GM12872 (cell line): ENCODE measurements around the gene BMPR1A.

Experiments used
- TF ChIP-seq, protein P1 (sequence below): IDR thresholded peaks from 3 replicates; pipeline ENCODE4 v1.5.1; 2011; ENCODE audit warnings: low read depth, mild to moderate bottlenecking, low read length, moderate library complexity; ENCODE audit not compliant: insufficient read depth

The BMPR1A gene

GRCh38 chr10:86770412-86770960 lies 14.1 kb downstream of the BMPR1A start:
- TF ChIP-seq, protein P1, sequence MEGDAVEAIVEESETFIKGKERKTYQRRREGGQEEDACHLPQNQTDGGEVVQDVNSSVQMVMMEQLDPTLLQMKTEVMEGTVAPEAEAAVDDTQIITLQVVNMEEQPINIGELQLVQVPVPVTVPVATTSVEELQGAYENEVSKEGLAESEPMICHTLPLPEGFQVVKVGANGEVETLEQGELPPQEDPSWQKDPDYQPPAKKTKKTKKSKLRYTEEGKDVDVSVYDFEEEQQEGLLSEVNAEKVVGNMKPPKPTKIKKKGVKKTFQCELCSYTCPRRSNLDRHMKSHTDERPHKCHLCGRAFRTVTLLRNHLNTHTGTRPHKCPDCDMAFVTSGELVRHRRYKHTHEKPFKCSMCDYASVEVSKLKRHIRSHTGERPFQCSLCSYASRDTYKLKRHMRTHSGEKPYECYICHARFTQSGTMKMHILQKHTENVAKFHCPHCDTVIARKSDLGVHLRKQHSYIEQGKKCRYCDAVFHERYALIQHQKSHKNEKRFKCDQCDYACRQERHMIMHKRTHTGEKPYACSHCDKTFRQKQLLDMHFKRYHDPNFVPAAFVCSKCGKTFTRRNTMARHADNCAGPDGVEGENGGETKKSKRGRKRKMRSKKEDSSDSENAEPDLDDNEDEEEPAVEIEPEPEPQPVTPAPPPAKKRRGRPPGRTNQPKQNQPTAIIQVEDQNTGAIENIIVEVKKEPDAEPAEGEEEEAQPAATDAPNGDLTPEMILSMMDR: no peak

GRCh38 chr10:86773498-86773897 lies 17.1 kb downstream of the BMPR1A start:
- TF ChIP-seq, protein P1: no peak

DNA sequence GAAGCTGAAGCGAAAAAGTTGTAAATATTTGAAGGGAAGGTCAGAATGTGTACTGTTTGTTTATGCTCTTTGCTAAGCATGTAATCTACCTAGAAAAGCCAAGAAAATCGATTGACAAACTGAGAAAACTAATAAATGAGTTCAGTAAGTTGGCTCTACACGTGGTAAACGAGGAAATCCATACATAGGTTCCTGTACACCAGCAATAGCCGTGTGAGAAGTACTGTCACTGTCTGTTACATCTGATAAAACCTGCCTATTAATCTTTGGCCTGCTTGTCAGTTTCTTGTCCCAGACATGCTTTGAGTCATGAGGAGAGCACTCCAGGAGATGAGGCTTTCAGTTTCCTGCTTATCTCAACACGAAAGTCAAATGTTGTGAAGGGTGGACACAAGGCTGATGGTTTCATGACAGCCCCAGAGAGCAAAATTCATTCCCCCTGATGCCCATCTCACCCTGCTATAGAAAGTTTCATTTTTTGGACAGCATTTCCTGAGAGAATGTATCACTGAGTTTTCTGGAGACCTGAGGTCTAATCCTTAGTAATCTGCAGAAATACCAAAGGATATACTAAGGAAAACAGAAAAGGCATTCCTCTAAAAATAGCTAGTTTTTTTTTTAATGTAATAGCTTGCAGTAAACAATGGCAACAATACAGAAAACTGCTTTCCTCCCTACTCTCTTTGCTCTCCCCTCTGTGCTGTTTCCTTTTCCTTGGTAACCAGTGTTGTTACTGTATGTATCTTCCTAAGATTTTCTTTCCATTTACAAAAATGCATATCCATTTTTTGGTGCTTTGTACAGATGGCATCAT lies 18.8 kb downstream of the BMPR1A start:
- TF ChIP-seq, protein P1: no peak

- TF ChIP-seq, protein P1: no peak
Observed at GRCh38 chr10:86775870-86776180, 19.4 kb downstream of the BMPR1A start.

GRCh38 chr10:86779220-86780017 lies 23.0 kb downstream of the BMPR1A start:
- TF ChIP-seq, protein P1: no peak

GRCh38 chr10:86782701-86783418 lies 26.4 kb downstream of the BMPR1A start:
- TF ChIP-seq, protein P1: no peak

DNA sequence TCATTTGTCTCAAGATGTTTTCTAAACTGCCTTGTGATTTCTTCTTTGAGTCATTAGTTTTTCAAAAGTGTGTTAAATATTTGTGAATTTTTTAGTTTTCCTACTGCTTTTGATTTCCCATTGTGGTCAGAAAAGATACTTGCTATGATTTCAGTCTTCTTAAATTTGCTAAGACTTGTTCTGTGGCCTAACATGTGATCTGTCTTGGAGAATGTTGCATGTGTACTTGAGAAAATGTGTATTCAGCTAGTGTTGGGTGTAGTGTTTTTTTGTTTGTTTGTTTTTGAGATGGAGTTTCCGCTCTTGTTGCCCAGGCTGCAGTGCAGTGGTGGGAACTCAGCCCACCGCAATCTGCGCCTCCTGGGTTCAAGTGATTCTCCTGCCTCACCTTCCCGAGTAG lies 28.6 kb downstream of the BMPR1A start:
- TF ChIP-seq, protein P1: no peak
